ENCODE measurements around the gene PLTP. TPM values are rescaled to one million over a fixed set of nuclear protein-coding genes. Genes with fewer than 3 reads are reported as not detected.
A peak's percentile ranks its signal among the peaks of the same experiment; 100 is the strongest.

Gene PLTP
- total and polyA plus RNA-seq, 2 of the 13 experiments (the other 11 are each of a cell fraction or from before 2014, with no cell fraction given), result 16.9 to 28.6 TPM

DNA sequence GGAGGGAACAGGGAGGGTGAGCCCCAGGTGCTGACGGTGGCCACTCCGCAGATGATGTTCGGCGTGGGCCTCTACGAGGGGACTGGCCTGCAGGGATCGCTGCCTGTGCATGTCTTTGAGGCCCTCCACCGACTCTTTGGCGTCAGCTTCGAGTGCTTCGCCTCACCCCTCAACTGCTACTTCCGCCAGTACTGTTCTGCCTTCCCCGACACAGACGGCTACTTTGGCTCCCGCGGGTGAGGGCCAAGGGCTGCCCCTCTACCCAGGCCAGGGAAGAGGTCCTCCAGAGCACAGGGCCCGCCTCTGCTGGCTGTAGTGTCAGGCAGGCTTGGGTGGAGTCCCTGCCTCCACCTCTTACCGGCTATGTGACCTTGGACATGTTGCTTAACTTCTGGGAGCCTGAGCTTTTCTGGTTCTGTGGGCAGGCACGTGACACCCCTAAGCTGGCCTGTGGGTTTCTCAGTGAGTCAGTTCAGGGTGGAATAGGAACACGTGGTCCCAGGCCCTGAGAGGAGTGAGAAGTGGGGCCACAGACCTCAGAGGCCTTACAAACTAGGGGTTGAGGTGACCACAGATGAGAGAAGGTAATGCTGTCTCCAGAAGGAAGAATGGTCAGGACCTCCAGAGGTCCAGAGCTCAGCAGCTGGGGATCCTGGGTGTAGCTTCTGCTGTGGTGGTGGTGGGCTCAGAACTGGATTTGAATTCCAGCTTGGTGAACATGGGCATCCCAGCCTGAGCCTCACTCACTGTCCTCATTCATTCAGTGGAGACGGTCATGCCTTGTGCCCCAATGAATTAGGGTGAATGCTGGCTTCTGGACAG is 34.4 kb upstream of the PLTP start (continued):
- TF ChIP-seq ZBTB14 (CRISPR knock-in tag; IDR thresholded peaks at IDR 0.05) (peak; percentile 55), KDM3A (CRISPR knock-in tag; IDR thresholded peaks at IDR 0.05; ENCODE audit: low read depth) (peak; percentile 85; the same call in 1 of the 2 replicates), EEA1 (CRISPR knock-in tag; IDR thresholded peaks at IDR 0.05; ENCODE audit: borderline replicate concordance) (peak; percentile 73; the same call in 1 of the 2 replicates), ZNF430 (CRISPR knock-in tag; IDR thresholded peaks at IDR 0.05) (peak; percentile 96; the same call in 1 of the 2 replicates), ZEB1 (IDR thresholded peaks at IDR 0.05; ENCODE audit: insufficient replicate concordance, low read depth) (no peak), CEBPG (CRISPR knock-in tag; IDR thresholded peaks at IDR 0.05) (peak; percentile 100), HMGA1 (CRISPR knock-in tag; conservative IDR thresholded peaks at IDR 0.05) (no peak), ZNF468 (CRISPR knock-in tag; IDR thresholded peaks at IDR 0.05) (no peak), CCAR2 (optimal IDR thresholded peaks at IDR 0.05; ENCODE audit: low read depth, low read length) (no peak), THYN1 (CRISPR knock-in tag; IDR thresholded peaks at IDR 0.05; ENCODE audit: borderline replicate concordance, low read depth) (no peak), ZNF607 (CRISPR knock-in tag; IDR thresholded peaks at IDR 0.05; ENCODE audit: borderline replicate concordance) (0 out of 2 replicates have a peak, but pooled peaks have one; percentile 59), ZNF614 (CRISPR knock-in tag; IDR thresholded peaks at IDR 0.05; ENCODE audit: borderline replicate concordance) (peak; percentile 90; the same call in 1 of the 2 replicates), PHF5A (CRISPR knock-in tag; IDR thresholded peaks at IDR 0.05; ENCODE audit: low read depth, unreplicated experiment) (peak; percentile 98), SRF (IDR thresholded peaks at IDR 0.05; ENCODE audit: low read depth, low read length) (no peak), SUZ12 (IDR thresholded peaks at IDR 0.05; ENCODE audit: low read depth, low read length) (no peak), SP2 (CRISPR knock-in tag; IDR thresholded peaks at IDR 0.05) (0 out of 2 replicates have a peak, but pooled peaks have one; percentile 39), PRDM15 (CRISPR knock-in tag; IDR thresholded peaks at IDR 0.05) (no peak), NFYC (CRISPR knock-in tag; IDR thresholded peaks at IDR 0.05) (peak; percentile 11; the same call in 1 of the 2 replicates), ZNF709 (CRISPR knock-in tag; IDR thresholded peaks at IDR 0.05) (no peak), CENPT (CRISPR knock-in tag; IDR thresholded peaks at IDR 0.05; ENCODE audit: low read depth) (no peak)
- TF ChIP-seq, protein P1, sequence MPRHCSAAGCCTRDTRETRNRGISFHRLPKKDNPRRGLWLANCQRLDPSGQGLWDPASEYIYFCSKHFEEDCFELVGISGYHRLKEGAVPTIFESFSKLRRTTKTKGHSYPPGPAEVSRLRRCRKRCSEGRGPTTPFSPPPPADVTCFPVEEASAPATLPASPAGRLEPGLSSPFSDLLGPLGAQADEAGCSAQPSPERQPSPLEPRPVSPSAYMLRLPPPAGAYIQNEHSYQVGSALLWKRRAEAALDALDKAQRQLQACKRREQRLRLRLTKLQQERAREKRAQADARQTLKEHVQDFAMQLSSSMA (CRISPR knock-in tag; IDR thresholded peaks at IDR 0.05), result peak; percentile 45
- TF ChIP-seq, protein P2, sequence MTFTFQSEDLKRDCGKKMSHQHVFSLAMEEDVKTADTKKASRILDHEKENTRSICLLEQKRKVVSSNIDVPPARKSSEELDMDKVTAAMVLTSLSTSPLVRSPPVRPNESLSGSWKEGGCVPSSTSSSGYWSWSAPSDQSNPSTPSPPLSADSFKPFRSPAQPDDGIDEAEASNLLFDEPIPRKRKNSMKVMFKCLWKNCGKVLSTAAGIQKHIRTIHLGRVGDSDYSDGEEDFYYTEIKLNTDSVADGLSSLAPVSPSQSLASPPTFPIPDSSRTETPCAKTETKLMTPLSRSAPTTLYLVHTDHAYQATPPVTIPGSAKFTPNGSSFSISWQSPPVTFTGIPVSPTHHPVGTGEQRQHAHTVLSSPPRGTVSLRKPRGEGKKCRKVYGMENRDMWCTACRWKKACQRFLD (CRISPR knock-in tag; IDR thresholded peaks at IDR 0.05; ENCODE audit: borderline replicate concordance), result no peak

Data from HepG2 (cell line).